ENCODE measurements around the gene ATP5F1D.

GRCh38 chr19:1248139-1248785, 6.7 kb downstream of the ATP5F1D start, which contains the start of gene MIDN:
- TF ChIP-seq POLR2AphosphoS5 (IDR thresholded peaks at IDR 0.05; ENCODE audit: low read depth, low read length), result peak; percentile 82
- peak; percentile 87 for TF ChIP-seq POLR2A (IDR thresholded peaks at IDR 0.05; ENCODE audit: low read depth, low read length)
- TF ChIP-seq SPI1 (IDR thresholded peaks at IDR 0.05; ENCODE audit: low read depth, low read length), result no peak
- TF ChIP-seq TAF1 (IDR thresholded peaks at IDR 0.05; ENCODE audit: low read depth, low read length), result no peak
- TF ChIP-seq PAX5 (IDR thresholded peaks at IDR 0.05; ENCODE audit: insufficient read depth, low read length, severe bottlenecking), result no peak
- TF ChIP-seq POU2F2 (IDR thresholded peaks at IDR 0.05; ENCODE audit: low read depth, low read length), result no peak
